Measurements from ENCODE around the gene PDIA5. TPM values are rescaled to one million over a fixed set of nuclear protein-coding genes. Genes with fewer than 3 reads are reported as not detected.

Gene PDIA5
- total RNA-seq, 1 experiment from 2014 or later, result 28.6 TPM

GRCh38 chr3:123072152-123072551, 5.3 kb downstream of the PDIA5 start:
- Histone ChIP-seq H3K27ac (ENCODE audit: low read depth, low read length, poor library complexity, severe bottlenecking) (no peak overlapping the region), H3K4me3 (ENCODE audit: low read depth, low read length, poor library complexity, severe bottlenecking) (no peak overlapping the region), H3K27me3 (replicated peaks; ENCODE audit: insufficient read depth, low read depth, low read length, poor library complexity) (no peaks in the 10 kb centered on the region), H3K9me3 (ENCODE audit: low read depth, low read length, poor library complexity, severe bottlenecking) (no peaks in the 10 kb centered on the region), H3K4me1 (ENCODE audit: insufficient read depth, low read length, poor library complexity, severe bottlenecking) (peaks cover 26% of the 10 kb centered on the region), H3K36me3 (ENCODE audit: insufficient read depth, low read length, poor library complexity, severe bottlenecking) (no peaks in the 10 kb centered on the region)
- ChIA-PET CTCF (no interaction called here), POLR2A (ENCODE audit: low non-redundant PET) (no interaction called here)
- no TSS peak for BruUV-seq (replicated peaks)
- TF ChIP-seq CTCF (conservative IDR thresholded peaks at IDR 0.05; ENCODE audit: low read depth, low read length) (no peak), EZH2 (IDR thresholded peaks at IDR 0.05; ENCODE audit: borderline replicate concordance, low read depth, low read length, poor library complexity, severe bottlenecking) (no peak)
- intact Hi-C loops (cut with micrococcal nuclease; ENCODE audit: unreplicated experiment), result no loop called here
- DNase-seq (ENCODE audit: low spot score), result no peak

- POLR2A ChIA-PET (ENCODE audit: low non-redundant PET), result no interaction called here
- CTCF ChIA-PET, result no interaction called here
Measured at GRCh38 chr3:123072564-123072963, 5.7 kb downstream of the PDIA5 start.

GRCh38 chr3:123075359-123075758, 8.5 kb downstream of the PDIA5 start:
- H3K4me1 ChIP-seq (ENCODE audit: insufficient read depth, low read length, poor library complexity, severe bottlenecking), result peaks cover 22% of the 10 kb centered on the region
- ChIA-PET POLR2A (ENCODE audit: low non-redundant PET) (interaction anchor here (0.5 kb wide), 1 partner anchor 129 kb away, joined by 4 read pairs; no protein-coding TSS in a partner anchor), CTCF (no interaction called here)
- no peaks in the 10 kb centered on the region for H3K36me3 ChIP-seq (ENCODE audit: insufficient read depth, low read length, poor library complexity, severe bottlenecking)
- TF ChIP-seq CTCF (conservative IDR thresholded peaks at IDR 0.05; ENCODE audit: low read depth, low read length), result no peak
- no peak for TF ChIP-seq EZH2 (IDR thresholded peaks at IDR 0.05; ENCODE audit: borderline replicate concordance, low read depth, low read length, poor library complexity, severe bottlenecking)
- no peaks in the 10 kb centered on the region for H3K27me3 ChIP-seq (replicated peaks; ENCODE audit: insufficient read depth, low read depth, low read length, poor library complexity)
- DNase-seq (ENCODE audit: low spot score), result no peak
- H3K9me3 ChIP-seq (ENCODE audit: low read depth, low read length, poor library complexity, severe bottlenecking), result no peaks in the 10 kb centered on the region
- BruUV-seq (replicated peaks), result no TSS peak
- intact Hi-C loops (cut with micrococcal nuclease; ENCODE audit: unreplicated experiment), result no loop called here
- H3K27ac ChIP-seq (ENCODE audit: low read depth, low read length, poor library complexity, severe bottlenecking), result no peak overlapping the region
- no peak overlapping the region for H3K4me3 ChIP-seq (ENCODE audit: low read depth, low read length, poor library complexity, severe bottlenecking)

More at GRCh38 chr3:123072564-123072963, 5.7 kb downstream of the PDIA5 start:
- Histone ChIP-seq H3K36me3 (ENCODE audit: insufficient read depth, low read length, poor library complexity, severe bottlenecking) (no peaks in the 10 kb centered on the region), H3K9me3 (ENCODE audit: low read depth, low read length, poor library complexity, severe bottlenecking) (no peaks in the 10 kb centered on the region), H3K27ac (ENCODE audit: low read depth, low read length, poor library complexity, severe bottlenecking) (no peak overlapping the region), H3K4me3 (ENCODE audit: low read depth, low read length, poor library complexity, severe bottlenecking) (no peak overlapping the region), H3K4me1 (ENCODE audit: insufficient read depth, low read length, poor library complexity, severe bottlenecking) (peaks cover 28% of the 10 kb centered on the region), H3K27me3 (replicated peaks; ENCODE audit: insufficient read depth, low read depth, low read length, poor library complexity) (no peaks in the 10 kb centered on the region)
- BruUV-seq (replicated peaks), result no TSS peak
- no peak for DNase-seq (ENCODE audit: low spot score)
- intact Hi-C loops (cut with micrococcal nuclease; ENCODE audit: unreplicated experiment), result no loop called here
- TF ChIP-seq CTCF (conservative IDR thresholded peaks at IDR 0.05; ENCODE audit: low read depth, low read length), result no peak
- no peak for TF ChIP-seq EZH2 (IDR thresholded peaks at IDR 0.05; ENCODE audit: borderline replicate concordance, low read depth, low read length, poor library complexity, severe bottlenecking)

Measured in A673 (cell line).